ENCODE results near the gene SLC1A3. TPM values are rescaled to one million over a fixed set of nuclear protein-coding genes. Genes with fewer than 3 reads are reported as not detected.

SLC1A3 gene
- total and polyA plus RNA-seq, 2 donors from 2014 or later, result 1.1 to 27.8 TPM

DNA sequence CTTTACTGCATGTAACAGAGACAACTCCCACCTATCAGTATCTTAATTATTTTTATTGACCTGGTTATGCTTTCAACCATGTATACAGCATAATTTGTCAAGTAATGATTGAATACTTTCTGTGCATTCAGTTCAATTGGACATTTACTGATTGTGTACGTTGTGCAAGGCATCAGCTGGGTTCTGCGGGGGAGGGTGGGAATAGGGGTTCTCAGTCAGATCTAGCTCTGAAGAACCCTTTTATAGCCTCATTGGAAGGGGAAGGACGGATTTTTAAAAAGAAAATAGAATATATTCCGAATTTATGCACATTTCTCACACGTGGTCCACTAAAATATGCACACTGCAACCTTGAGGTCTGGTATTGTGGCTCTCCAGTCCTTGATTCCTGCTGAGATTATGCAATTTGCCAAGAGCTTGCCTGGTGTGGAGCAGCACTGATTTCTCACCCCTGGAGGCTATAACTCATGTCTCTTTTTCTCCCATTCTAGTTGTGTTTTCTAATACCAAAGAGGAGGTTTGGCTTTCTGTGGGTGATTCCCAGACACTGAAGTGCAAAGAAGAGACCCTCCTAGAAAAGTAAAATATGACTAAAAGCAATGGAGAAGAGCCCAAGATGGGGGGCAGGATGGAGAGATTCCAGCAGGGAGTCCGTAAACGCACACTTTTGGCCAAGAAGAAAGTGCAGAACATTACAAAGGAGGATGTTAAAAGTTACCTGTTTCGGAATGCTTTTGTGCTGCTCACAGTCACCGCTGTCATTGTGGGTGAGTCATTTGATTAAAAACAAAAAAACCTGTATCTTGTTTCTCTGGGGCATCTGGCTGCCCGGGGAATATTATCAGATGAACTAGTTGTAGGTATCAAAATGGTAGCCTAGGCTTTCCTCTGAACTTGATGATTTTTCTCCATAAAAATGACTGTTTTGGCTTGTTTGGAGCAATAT, 1.7 kb downstream of the SLC1A3 start:
- intact Hi-C loops (cut with DNase I), result no loop called here
- FAIRE-seq (no peak), DNase-seq (peak in 2 of 5 donors; percentile 13 to 16)
- TF ChIP-seq, protein P1, sequence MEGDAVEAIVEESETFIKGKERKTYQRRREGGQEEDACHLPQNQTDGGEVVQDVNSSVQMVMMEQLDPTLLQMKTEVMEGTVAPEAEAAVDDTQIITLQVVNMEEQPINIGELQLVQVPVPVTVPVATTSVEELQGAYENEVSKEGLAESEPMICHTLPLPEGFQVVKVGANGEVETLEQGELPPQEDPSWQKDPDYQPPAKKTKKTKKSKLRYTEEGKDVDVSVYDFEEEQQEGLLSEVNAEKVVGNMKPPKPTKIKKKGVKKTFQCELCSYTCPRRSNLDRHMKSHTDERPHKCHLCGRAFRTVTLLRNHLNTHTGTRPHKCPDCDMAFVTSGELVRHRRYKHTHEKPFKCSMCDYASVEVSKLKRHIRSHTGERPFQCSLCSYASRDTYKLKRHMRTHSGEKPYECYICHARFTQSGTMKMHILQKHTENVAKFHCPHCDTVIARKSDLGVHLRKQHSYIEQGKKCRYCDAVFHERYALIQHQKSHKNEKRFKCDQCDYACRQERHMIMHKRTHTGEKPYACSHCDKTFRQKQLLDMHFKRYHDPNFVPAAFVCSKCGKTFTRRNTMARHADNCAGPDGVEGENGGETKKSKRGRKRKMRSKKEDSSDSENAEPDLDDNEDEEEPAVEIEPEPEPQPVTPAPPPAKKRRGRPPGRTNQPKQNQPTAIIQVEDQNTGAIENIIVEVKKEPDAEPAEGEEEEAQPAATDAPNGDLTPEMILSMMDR (IDR thresholded peaks at IDR 0.05; ENCODE audit: borderline replicate concordance, extremely low read depth, insufficient read depth), result no peak
- Histone ChIP-seq H3K4me3 (ENCODE audit: low read length in 3 of 3) (no peak overlapping the region), H3K9ac (ENCODE audit: low read length in 3 of 3) (no peak overlapping the region), H3K9me3 (ENCODE audit: control insufficient read depth in 2 of 3, insufficient read depth in 1 of 3, low read length in 3 of 3) (no peaks in the 10 kb centered on the region), H3K4me1 (ENCODE audit: control insufficient read depth in 2 of 3, insufficient read depth in 2 of 3, low read depth in 1 of 3, low read length in 3 of 3) (no peaks in the 10 kb centered on the region), H3K27ac (ENCODE audit: low read depth in 2 of 2, low read length in 2 of 2) (no peak overlapping the region), H3K27me3 (ENCODE audit: control insufficient read depth, insufficient read depth, low read length) (no peaks in the 10 kb centered on the region), H3K36me3 (ENCODE audit: control insufficient read depth in 2 of 3, insufficient read depth in 3 of 3, low read length in 3 of 3) (no peaks in the 10 kb centered on the region)

DNA sequence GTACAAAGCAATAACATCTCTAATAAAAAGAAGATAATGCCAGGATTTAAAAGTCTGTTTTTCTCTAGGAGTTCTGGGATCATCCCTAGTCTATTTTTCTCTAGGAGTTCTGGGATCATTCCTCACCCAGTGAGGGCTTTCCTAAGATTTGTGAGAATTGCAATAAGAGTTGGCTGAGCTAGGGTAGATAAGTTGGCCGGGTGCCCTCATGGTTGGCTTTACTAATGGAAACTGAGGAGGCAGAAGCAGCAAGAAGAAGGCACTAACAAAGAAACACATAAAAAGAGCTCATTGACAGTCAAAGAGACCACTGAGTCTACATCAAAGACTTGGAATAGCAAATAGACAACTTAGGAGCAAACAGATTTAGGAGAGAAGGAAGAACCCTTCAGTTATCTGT, 4.2 kb downstream of the SLC1A3 start:
- Histone ChIP-seq H3K9ac (ENCODE audit: low read length in 3 of 3) (no peak overlapping the region), H3K27ac (ENCODE audit: low read depth in 2 of 2, low read length in 2 of 2) (no peak overlapping the region), H3K9me3 (ENCODE audit: control insufficient read depth in 2 of 3, insufficient read depth in 1 of 3, low read length in 3 of 3) (no peaks in the 10 kb centered on the region), H3K4me1 (ENCODE audit: control insufficient read depth in 2 of 3, insufficient read depth in 2 of 3, low read depth in 1 of 3, low read length in 3 of 3) (no peaks in the 10 kb centered on the region), H3K4me3 (ENCODE audit: low read length in 3 of 3) (no peak overlapping the region), H3K27me3 (ENCODE audit: control insufficient read depth, insufficient read depth, low read length) (no peaks in the 10 kb centered on the region), H3K36me3 (ENCODE audit: control insufficient read depth in 2 of 3, insufficient read depth in 3 of 3, low read length in 3 of 3) (no peaks in the 10 kb centered on the region)
- TF ChIP-seq, protein P1 (IDR thresholded peaks at IDR 0.05; ENCODE audit: borderline replicate concordance, extremely low read depth, insufficient read depth), result no peak
- DNase-seq (no peak), FAIRE-seq (no peak)
- intact Hi-C loops (cut with DNase I), result no loop called here

DNA sequence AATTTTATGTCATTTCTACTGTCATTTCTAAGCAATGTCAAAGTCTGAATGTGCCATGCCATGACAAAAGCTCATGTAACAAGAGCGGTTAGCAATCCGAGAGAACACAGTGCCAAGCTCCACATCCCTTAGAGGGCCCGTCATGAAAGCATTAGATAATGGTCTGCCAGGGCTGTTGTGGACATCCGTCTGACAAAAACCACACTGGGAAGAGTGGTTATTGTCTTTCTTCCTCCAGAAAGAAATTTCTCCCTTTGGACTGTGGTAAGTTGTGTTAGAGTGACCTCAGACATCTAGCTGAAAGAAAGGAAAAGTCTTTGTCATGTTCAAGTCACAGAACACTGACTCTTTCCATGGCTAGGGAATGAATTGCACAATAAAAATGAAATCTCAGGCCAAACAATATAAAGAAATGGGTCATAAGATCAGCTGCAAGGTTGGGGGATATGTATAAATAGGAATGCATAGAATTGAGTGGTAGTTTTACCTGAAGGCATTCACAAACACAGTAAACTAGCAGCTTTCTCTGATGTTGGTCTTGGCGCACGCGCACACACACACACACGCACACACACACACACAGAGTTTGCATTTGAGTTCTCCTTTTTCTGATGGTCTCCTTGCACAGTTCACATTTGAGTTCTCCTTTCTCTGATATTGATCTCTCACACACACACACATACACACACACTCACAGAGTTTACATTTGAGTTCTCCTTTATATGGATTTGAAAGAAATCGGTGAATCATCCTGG, 5.3 kb downstream of the SLC1A3 start:
- H3K27me3 ChIP-seq (ENCODE audit: control insufficient read depth, insufficient read depth, low read length), result no peaks in the 10 kb centered on the region
- no peak for FAIRE-seq
- H3K9me3 ChIP-seq (ENCODE audit: control insufficient read depth in 2 of 3, insufficient read depth in 1 of 3, low read length in 3 of 3), result no peaks in the 10 kb centered on the region
- H3K9ac ChIP-seq (ENCODE audit: low read length in 3 of 3), result no peak overlapping the region
- intact Hi-C loops (cut with DNase I), result no loop called here
- H3K4me3 ChIP-seq (ENCODE audit: low read length in 3 of 3), result no peak overlapping the region
- TF ChIP-seq, protein P1 (IDR thresholded peaks at IDR 0.05; ENCODE audit: borderline replicate concordance, extremely low read depth, insufficient read depth), result no peak
- DNase-seq, result no peak
- no peak overlapping the region for H3K27ac ChIP-seq (ENCODE audit: low read depth in 2 of 2, low read length in 2 of 2)
- H3K36me3 ChIP-seq (ENCODE audit: control insufficient read depth in 2 of 3, insufficient read depth in 3 of 3, low read length in 3 of 3), result no peaks in the 10 kb centered on the region
- no peaks in the 10 kb centered on the region for H3K4me1 ChIP-seq (ENCODE audit: control insufficient read depth in 2 of 3, insufficient read depth in 2 of 3, low read depth in 1 of 3, low read length in 3 of 3)
